ENCODE data around the gene MPP3.
"Not testable (repeated sequence)": the region's sequence is repeated elsewhere in the genome, so short reads cannot be mapped to it uniquely, and the experiment has no call there.

GRCh38 chr17:43842091-43842974 lies 9.4 kb upstream of the MPP3 start:
- TF ChIP-seq CTCF (IDR thresholded peaks at IDR 0.05); POLR2A (IDR thresholded peaks at IDR 0.05); POLR2AphosphoS5 (IDR thresholded peaks at IDR 0.05; ENCODE audit: insufficient read depth in 1 of 2, low read depth in 1 of 2): not testable (repeated sequence)
